HG03097 (cell line): ENCODE results near the gene TIMP3.

Experiments
- ATAC-seq: cut with Tn5 transposase; IDR thresholded peaks from one replicate; pipeline ENCODE4 v1.9.1; 2021; ENCODE audit not compliant: unreplicated experiment, low FRiP score

TIMP3 gene

GRCh38 chr22:32877196-32877595, 75.7 kb downstream of the TIMP3 start:
- no peak for ATAC-seq

GRCh38 chr22:32879550-32879949, 78.0 kb downstream of the TIMP3 start:
- ATAC-seq = no peak

- ATAC-seq = no peak
Measured at GRCh38 chr22:32880061-32880460, 78.6 kb downstream of the TIMP3 start.

GRCh38 chr22:32880505-32880892, 79.0 kb downstream of the TIMP3 start:
- no peak for ATAC-seq

GRCh38 chr22:32880893-32881596, 79.5 kb downstream of the TIMP3 start:
- ATAC-seq = no peak

GRCh38 chr22:32882360-32882755, 80.9 kb downstream of the TIMP3 start:
- no peak for ATAC-seq

GRCh38 chr22:32882774-32883530, 81.4 kb downstream of the TIMP3 start:
- no peak for ATAC-seq

- no peak for ATAC-seq
Measured at GRCh38 chr22:32887324-32887980, 85.9 kb downstream of the TIMP3 start.

GRCh38 chr22:32888976-32889375, 87.5 kb downstream of the TIMP3 start:
- no peak for ATAC-seq

GRCh38 chr22:32896891-32897290, 95.4 kb downstream of the TIMP3 start:
- ATAC-seq = no peak

GRCh38 chr22:32897400-32897799, 95.9 kb downstream of the TIMP3 start:
- ATAC-seq = no peak

GRCh38 chr22:32900886-32901635, 99.6 kb downstream of the TIMP3 start:
- ATAC-seq = no peak

GRCh38 chr22:32901925-32902324, 100.4 kb downstream of the TIMP3 start:
- ATAC-seq = no peak

GRCh38 chr22:32903507-32903906, 102.0 kb downstream of the TIMP3 start:
- ATAC-seq = no peak

- no peak for ATAC-seq
Measured at GRCh38 chr22:32904044-32904443, 102.5 kb downstream of the TIMP3 start.

GRCh38 chr22:32905400-32905799, 103.9 kb downstream of the TIMP3 start:
- ATAC-seq = no peak

- ATAC-seq = no peak
Measured at GRCh38 chr22:32909581-32910428, 108.3 kb downstream of the TIMP3 start.

GRCh38 chr22:32910429-32910772, 108.9 kb downstream of the TIMP3 start:
- no peak for ATAC-seq

GRCh38 chr22:32911503-32911902, 110.0 kb downstream of the TIMP3 start:
- no peak for ATAC-seq
